PC-9 (cell line): ENCODE results near the gene ADARB2. TPM values are rescaled to one million over a fixed set of nuclear protein-coding genes. Genes with fewer than 3 reads are reported as not detected.

Experiments used
- BruUV-seq: library from RNA; stranded (reverse); fragments of 400-500 nt; replicated peaks from 2 replicates; lab custom pipeline; 2021; lab: Mats Ljungman, UMichigan
- CTCF ChIA-PET: fragments of 300-600 bp; sonication (Branson Sonifier 250); formaldehyde crosslinking; loops from one replicate; lab custom pipeline; 2022; ENCODE audit warnings: antibody characterized with exemption; lab: Charles Lee
- POLR2A ChIA-PET: fragments of 300-600 bp; sonication (Branson Sonifier 250); formaldehyde crosslinking; loops from one replicate; lab custom pipeline; 2022; ENCODE audit warnings: antibody characterized with exemption; ENCODE audit not compliant: unreplicated experiment; lab: Charles Lee
- DNase-seq, 2 experiments: peaks; one replicate each; pipeline versions ENCODE4 v3.0.0 to v3.0.0-alpha.2; 2015 to 2022; ENCODE audit warnings: mixed read lengths in 1 of 2
- H2AFZ ChIP-seq: fragments of 200-600 bp; sonication (generic); 2 replicates; pipeline ENCODE4 v1.8.1; 2017; ENCODE audit warnings: antibody characterized with exemption
- H3F3A ChIP-seq: fragments of 200-600 bp; sonication (generic); 2 replicates; pipeline ENCODE4 v1.8.1; 2017; ENCODE audit warnings: antibody characterized with exemption, mild to moderate bottlenecking, low read depth; ENCODE audit not compliant: insufficient read depth
- H3K27ac ChIP-seq: fragments of 200-600 bp; sonication (generic); 2 replicates; pipeline ENCODE4 v1.6.1; 2016; ENCODE audit warnings: mixed run types
- H3K27me3 ChIP-seq: fragments of 200-600 bp; sonication (generic); 2 replicates; pipeline ENCODE4 v1.6.1; 2016; ENCODE audit warnings: low read depth, mixed run types; ENCODE audit not compliant: insufficient read depth
- H3K36me3 ChIP-seq: fragments of 200-600 bp; sonication (generic); 2 replicates; pipeline ENCODE4 v1.6.1; 2016; ENCODE audit warnings: low read depth, mixed run types
- H3K4me1 ChIP-seq: fragments of 200-600 bp; sonication (generic); replicated peaks from 2 replicates; pipeline ENCODE4 v1.6.1; 2016; ENCODE audit warnings: mixed run types; ENCODE audit not compliant: insufficient read depth
- H3K4me2 ChIP-seq: fragments of 200-600 bp; sonication (generic); 2 replicates; pipeline ENCODE4 v1.6.1; 2017; ENCODE audit warnings: mixed run types
- H3K4me3 ChIP-seq: fragments of 200-600 bp; sonication (generic); 2 replicates; pipeline ENCODE4 v1.6.1; 2016; ENCODE audit warnings: mixed run types
- H3K79me2 ChIP-seq: fragments of 200-600 bp; sonication (generic); 2 replicates; pipeline ENCODE4 v1.6.1; 2017; ENCODE audit warnings: low read depth, mixed run types
- H3K9me2 ChIP-seq: fragments of 200-600 bp; sonication (generic); 2 replicates; pipeline ENCODE4 v1.8.1; 2017; ENCODE audit warnings: mild to moderate bottlenecking; ENCODE audit not compliant: insufficient read depth
- H3K9me3 ChIP-seq: fragments of 200-600 bp; sonication (generic); 2 replicates; pipeline ENCODE4 v1.8.1; 2016; ENCODE audit warnings: low read depth; ENCODE audit not compliant: insufficient read depth
- H4K20me1 ChIP-seq: fragments of 200-600 bp; sonication (generic); 2 replicates; pipeline ENCODE4 v1.8.1; 2017; ENCODE audit not compliant: insufficient read depth
- CTCF ChIP-seq: fragments of 200-600 bp; sonication (generic); conservative IDR thresholded peaks from 2 replicates; pipeline ENCODE4 v1.6.1; 2017; ENCODE audit warnings: mixed run types, antibody characterized with exemption, mild to moderate bottlenecking, moderate library complexity
- EZH2 ChIP-seq: fragments of 200-600 bp; sonication (generic); IDR thresholded peaks from 2 replicates; pipeline ENCODE4 v1.8.0; 2017; ENCODE audit warnings: antibody characterized with exemption, low read depth
- intact Hi-C: fragments of 100-400 bp; cut with micrococcal nuclease; formaldehyde crosslinking; loops from one replicate; pipeline ENCODE4 v1.10.0; 2022; ENCODE audit not compliant: unreplicated experiment
- total RNA-seq: library from RNA; stranded (reverse); gene quantifications from 2 replicates; pipeline ENCODE4 v1.2.3, GENCODE V29; 2021

ADARB2 gene
- total RNA-seq, 1 experiment from 2014 or later: not detected

- Histone ChIP-seq H3K9me3 (no peaks in the 10 kb centered on the region), H2AFZ (no peak overlapping the region), H3K79me2 (no peaks in the 10 kb centered on the region), H3K4me1 (no peaks in the 10 kb centered on the region), H3F3A (no peaks in the 10 kb centered on the region), H4K20me1 (no peaks in the 10 kb centered on the region), H3K9me2 (no peaks in the 10 kb centered on the region), H3K4me3 (no peak overlapping the region), H3K27ac (no peak overlapping the region), H3K4me2 (no peak overlapping the region), H3K27me3 (peaks cover 76% of the 10 kb centered on the region), H3K36me3 (no peaks in the 10 kb centered on the region)
- ChIA-PET POLR2A (no interaction called here), CTCF (no interaction called here)
- intact Hi-C loops: no loop called here
- TF ChIP-seq CTCF (no peak), EZH2 (no peak)
- DNase-seq: no peak
- no TSS peak for BruUV-seq
Observed at GRCh38 chr10:1548146-1548545, 189.2 kb downstream of the ADARB2 start.

GRCh38 chr10:1546431-1547110 lies 190.8 kb downstream of the ADARB2 start:
- H3K27me3 ChIP-seq: peaks cover 64% of the 10 kb centered on the region
- no peak overlapping the region for H3K4me3 ChIP-seq
- no peak overlapping the region for H2AFZ ChIP-seq
- H3K9me2 ChIP-seq: no peaks in the 10 kb centered on the region
- POLR2A ChIA-PET: no interaction called here
- no peak overlapping the region for H3K27ac ChIP-seq
- no peaks in the 10 kb centered on the region for H4K20me1 ChIP-seq
- no peak for DNase-seq
- BruUV-seq: no TSS peak
- H3K36me3 ChIP-seq: no peaks in the 10 kb centered on the region
- intact Hi-C loops: no loop called here
- no peaks in the 10 kb centered on the region for H3K9me3 ChIP-seq
- no peaks in the 10 kb centered on the region for H3K79me2 ChIP-seq
- H3K4me1 ChIP-seq: no peaks in the 10 kb centered on the region
- TF ChIP-seq CTCF (no peak), EZH2 (no peak)
- CTCF ChIA-PET: no interaction called here
- no peaks in the 10 kb centered on the region for H3F3A ChIP-seq
- H3K4me2 ChIP-seq: no peak overlapping the region

- no peaks in the 10 kb centered on the region for H3K9me3 ChIP-seq
- no peak for DNase-seq
- TF ChIP-seq CTCF (no peak), EZH2 (no peak)
- ChIA-PET CTCF (no interaction called here), POLR2A (no interaction called here)
- H3F3A ChIP-seq: no peaks in the 10 kb centered on the region
- intact Hi-C loops: no loop called here
- H3K4me2 ChIP-seq: no peak overlapping the region
- no peak overlapping the region for H3K27ac ChIP-seq
- no peaks in the 10 kb centered on the region for H3K79me2 ChIP-seq
- no peaks in the 10 kb centered on the region for H3K9me2 ChIP-seq
- H3K36me3 ChIP-seq: no peaks in the 10 kb centered on the region
- H4K20me1 ChIP-seq: no peaks in the 10 kb centered on the region
- H2AFZ ChIP-seq: no peak overlapping the region
- H3K4me1 ChIP-seq: no peaks in the 10 kb centered on the region
- BruUV-seq: no TSS peak
- H3K27me3 ChIP-seq: peaks cover 57% of the 10 kb centered on the region
- H3K4me3 ChIP-seq: no peak overlapping the region
Observed at GRCh38 chr10:1545524-1545923, 191.8 kb downstream of the ADARB2 start.
